ENCODE measurements around the gene HOXA5.

The HOXA5 gene

GRCh38 chr7:27095897-27096767, 47.3 kb downstream of the HOXA5 start, which contains the start of gene HOXA1:
Gene HOXA1, minus strand, starts transcription at chr7:27096000. Its CDS starts 88 bp downstream, at chr7:27095912.
- DNase-seq (ENCODE audit: low read depth, low spot score): no peak

DNA sequence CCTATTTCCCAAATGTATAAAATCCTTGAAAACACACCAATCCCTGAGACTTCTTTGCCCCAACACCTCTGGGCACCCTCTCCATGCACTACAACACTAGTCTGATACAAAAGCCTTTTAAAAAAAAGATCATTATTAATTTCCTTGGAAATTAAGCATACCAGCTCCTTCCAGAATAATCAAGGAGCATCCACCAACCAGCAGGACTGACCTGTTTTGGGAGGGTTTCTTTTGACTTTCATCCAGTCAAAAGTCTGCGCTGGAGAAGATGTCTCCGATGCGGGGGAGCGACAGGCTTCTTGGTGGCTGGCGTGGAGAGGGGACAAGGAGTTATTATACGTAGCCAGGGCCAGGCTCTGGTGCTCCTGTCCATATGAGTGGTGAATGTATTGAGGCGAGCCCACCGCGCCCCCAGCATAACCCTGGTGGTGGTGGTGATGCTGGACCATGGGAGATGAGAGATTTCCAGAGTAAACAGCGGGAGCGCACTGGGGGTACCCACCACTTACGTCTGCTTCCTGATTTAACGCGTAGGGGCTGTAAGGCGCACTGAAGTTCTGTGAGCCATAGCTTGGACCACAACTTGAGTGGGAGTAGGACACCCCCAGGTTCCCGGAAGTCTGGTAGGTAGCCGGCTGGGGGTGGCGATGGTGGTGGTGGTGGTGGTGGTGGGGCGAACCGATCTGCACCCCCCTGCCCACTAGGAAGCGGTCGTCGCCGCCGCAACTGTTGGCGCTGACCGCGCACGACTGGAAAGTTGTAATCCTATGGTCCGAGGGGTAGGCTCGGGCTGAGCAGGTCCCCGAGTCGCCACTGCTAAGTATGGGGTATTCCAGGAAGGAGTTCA, 48.2 kb downstream of the HOXA5 start:
- no peak for DNase-seq (ENCODE audit: low read depth, low spot score)

- DNase-seq (ENCODE audit: low read depth, low spot score): no peak
Measured at GRCh38 chr7:27094304-27095049, 49.0 kb downstream of the HOXA5 start.

GRCh38 chr7:27093184-27093895, 50.1 kb downstream of the HOXA5 start:
- no peak for DNase-seq (ENCODE audit: low read depth, low spot score)

GRCh38 chr7:27092819-27093110, 50.7 kb downstream of the HOXA5 start:
- no peak for DNase-seq (ENCODE audit: low read depth, low spot score)

DNA sequence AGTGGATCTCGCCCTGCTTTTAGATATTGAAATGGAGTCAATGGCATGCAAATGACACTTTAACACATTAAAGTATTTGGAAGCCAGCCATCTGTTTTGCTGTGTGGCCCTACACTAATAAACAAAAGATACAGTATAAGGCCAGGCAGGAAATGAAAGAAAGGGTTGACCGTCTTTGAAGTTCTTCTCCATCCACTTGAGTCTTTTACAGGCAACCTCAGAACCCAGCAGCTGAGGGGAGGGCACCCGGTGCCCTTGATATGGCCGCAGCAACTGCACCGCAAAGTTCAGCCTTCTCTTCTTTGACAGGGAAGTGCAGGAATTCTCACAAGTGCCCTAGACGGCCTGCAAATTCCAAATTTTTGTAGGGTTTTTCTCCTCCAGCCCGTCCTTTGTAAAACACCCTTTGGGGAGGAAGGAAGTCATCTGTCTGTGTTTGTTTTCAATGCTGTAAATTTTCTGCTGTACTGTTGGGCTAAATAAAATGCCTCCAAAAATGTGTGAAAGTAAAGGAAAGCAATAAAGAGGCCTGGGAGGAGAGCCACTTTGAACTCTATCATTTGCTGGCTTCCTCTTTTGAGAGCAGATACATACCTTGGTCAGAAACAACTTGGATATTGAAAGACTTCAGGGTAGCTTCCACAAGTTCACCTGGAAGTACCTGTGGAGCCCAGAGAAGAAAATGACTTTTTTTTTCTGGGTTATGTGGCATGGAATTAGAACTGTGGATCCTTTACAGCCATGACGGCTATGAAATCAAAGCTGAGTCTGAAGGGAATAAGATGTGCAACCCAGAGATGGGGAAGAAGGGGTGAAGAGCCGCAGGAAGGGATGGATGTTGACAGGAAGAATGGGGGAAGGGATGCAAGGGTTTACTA, 51.3 kb downstream of the HOXA5 start:
- DNase-seq (ENCODE audit: low read depth, low spot score): no peak

DNA sequence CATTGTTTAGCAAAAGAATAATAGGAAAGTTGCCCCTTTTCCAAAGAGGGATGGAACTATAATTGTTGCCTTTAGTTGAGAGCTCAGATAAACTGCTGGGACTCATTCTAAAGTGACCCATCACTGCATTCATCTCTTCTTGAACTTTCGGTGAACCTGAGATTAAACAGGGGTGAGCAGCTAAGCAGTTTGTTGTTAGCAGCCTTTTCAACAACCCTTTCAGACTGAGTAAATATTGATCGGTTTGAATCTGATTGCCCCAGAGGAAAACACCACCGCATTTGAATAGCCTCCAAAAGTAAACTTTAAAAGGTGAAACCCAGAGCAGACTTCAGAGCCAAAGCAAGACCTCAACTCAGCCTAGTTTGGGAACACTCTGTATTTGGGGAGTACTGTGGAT, 52.4 kb downstream of the HOXA5 start:
- no peak for DNase-seq (ENCODE audit: low read depth, low spot score)
